Eye (tissue), 1 donor: Measurements from ENCODE around the gene NHERF1.

Experiments used
- DNase-seq: peaks from one replicate; pipeline ENCODE4 v3.0.0-alpha.2; 2015

The NHERF1 gene

DNA sequence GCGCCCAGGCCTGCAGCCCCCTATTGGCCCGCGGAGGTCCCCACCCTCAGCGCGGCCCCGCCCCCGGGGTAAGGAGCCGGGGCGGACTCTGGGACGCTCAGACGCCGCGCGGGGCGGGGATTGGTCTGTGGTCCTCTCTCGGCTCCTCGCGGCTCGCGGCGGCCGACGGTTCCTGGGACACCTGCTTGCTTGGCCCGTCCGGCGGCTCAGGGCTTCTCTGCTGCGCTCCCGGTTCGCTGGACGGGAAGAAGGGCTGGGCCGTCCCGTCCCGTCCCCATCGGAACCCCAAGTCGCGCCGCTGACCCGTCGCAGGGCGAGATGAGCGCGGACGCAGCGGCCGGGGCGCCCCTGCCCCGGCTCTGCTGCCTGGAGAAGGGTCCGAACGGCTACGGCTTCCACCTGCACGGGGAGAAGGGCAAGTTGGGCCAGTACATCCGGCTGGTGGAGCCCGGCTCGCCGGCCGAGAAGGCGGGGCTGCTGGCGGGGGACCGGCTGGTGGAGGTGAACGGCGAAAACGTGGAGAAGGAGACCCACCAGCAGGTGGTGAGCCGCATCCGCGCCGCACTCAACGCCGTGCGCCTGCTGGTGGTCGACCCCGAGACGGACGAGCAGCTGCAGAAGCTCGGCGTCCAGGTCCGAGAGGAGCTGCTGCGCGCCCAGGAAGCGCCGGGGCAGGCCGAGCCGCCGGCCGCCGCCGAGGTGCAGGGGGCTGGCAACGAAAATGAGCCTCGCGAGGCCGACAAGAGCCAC lies at the start of gene NHERF1:
Gene NHERF1 (plus strand): TSS at position 100 of the 750 bp plus-strand sequence. CDS start 219 bp downstream, at position 319.
- DNase-seq = peak; percentile 94

DNA sequence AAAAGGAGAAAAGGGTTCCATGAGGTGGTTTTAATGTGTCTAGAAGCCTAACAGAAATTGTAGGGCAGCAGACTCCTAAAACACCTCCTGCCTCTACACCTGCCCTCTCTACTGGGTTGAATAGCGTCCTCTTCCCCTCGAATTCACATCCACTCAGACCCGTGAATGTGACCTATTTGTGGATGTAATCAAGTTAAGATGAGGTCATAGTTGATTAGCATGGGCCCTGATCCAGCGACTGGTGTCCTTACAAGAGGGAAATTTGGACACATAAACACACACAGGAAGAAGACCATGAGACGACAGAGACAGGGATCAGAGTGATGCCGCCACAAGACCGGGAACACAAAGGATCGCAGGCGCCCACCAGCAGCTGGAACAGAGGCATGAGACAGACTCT lies 49.2 kb upstream of the NHERF1 start:
- no peak for DNase-seq

DNA sequence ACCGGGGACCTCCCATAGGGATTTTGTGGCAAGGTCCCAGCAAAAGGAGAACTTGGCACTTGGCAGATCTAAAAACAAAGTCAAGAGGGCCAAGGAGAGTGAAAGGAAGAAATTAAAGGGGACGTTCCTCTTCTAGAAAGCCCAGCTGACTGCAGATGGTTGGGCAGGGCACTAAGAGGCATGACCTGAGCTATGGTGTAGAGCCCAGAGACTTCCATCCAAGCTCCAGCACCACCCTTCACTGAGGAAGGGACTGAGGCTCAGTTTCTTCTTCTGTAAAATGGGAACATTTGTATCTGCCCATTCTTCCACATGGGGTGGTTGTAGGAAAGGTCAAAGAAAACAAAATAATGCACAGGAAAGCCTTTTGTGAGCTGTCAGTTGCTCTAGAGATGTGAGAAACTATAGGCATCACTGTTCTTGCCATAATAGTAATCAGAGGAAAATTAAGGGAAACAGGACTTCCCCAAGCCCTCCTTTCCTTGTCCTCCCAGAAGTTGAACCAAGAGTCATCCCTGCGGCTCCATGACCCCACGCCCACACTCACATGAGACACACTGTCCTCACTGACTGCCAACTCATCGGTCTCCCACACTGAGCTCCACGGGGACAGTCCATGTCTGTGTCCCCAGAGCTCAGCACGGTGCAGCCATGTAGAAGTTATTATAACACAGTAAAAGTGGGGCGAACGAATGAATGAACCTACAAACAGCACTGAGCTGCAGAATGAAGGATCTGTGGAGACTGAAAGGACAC lies 46.1 kb upstream of the NHERF1 start:
- DNase-seq = no peak

DNA sequence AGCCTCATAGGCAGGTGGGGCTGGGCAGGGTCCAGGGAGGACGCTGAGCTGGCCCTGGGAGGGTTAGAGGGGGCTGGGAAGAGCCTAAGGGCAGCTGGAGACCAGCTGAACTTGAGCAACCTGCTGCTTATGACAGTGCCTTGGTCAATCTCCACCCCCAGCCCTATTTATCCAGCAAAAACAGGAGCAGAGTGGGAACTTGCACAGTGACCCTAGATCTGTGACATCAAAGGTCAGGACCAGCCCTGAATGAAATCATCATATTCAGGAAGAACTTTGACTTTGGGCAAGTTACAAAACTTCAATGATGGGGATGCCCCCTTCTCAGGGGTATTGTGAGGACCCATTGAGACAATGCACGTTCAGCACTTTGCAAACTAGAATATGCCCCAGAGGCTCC lies 45.1 kb upstream of the NHERF1 start:
- DNase-seq = no peak

DNA sequence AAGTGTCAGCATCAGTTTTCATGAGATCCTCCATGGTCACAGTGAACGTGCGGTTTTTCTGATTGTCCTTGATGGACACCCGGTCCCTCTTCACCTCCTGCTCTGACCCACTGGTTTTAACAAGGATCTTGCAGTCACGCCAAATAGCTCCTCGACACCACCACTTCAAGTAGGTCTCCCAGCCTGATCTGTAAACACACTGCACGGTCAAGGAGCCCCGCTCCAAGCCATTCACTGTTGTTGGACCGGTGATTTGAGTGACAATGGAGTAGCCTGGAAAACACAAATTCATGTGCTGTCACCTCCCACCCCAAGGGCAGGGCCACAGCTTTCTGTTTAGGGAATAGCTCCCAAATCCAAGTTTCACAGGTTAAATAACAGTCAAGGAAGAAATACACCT lies 43.9 kb upstream of the NHERF1 start:
- no peak for DNase-seq

DNA sequence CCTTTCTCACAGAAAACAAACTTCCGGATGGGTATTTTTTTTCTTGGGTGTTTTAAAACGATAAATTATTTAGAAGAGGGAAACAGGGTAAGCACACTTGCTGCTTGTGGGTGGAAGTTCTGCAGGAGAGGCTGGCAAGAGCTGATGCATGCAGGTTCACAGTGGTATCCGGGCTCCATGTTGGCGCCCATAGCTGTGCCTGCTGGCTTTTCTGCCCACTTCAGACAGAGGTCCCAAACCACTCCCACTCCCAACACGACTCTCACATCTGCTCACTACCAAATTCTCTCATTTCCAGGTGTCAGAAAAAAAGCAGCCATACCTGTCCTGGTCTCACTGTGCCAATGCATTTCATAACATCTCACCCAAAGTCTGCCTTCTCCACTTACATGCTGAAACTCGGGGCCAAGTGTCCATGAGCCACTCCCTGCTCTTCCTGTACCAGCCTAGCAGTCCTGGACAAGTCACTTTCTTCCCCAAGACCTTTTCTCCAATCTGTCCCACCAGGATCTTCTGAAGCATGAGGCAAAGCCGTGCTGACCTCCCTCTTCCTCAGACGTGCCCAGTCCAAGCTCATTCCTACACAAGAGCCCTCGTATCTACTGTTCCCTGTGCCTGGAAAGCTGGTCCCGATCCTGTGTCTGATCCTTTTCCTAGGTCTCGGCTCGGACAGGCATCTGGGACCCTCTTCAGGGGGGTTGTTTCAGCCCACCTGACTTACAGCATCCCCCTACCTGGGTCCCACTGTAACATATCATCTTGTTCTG lies 37.2 kb upstream of the NHERF1 start:
- no peak for DNase-seq

DNA sequence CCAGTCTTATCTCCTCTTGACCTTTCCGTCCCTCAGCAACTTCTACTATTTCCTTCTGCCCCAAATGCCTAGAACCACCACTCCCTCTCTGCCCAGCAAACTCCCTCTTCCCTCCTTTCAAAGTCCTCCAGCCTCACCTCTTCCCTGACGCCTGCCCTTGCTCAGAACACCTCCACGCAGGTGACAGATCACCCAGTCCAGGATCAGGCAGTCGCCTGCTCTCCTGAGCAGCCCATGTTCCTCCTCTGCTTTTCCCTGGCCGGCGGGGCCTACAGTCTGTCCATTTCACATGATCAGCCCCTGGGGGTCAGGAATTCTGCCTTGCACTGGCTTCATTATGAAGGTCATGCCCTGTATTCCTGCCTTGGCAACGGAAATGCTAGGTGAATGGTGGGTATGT lies 36.1 kb upstream of the NHERF1 start:
- no peak for DNase-seq

DNA sequence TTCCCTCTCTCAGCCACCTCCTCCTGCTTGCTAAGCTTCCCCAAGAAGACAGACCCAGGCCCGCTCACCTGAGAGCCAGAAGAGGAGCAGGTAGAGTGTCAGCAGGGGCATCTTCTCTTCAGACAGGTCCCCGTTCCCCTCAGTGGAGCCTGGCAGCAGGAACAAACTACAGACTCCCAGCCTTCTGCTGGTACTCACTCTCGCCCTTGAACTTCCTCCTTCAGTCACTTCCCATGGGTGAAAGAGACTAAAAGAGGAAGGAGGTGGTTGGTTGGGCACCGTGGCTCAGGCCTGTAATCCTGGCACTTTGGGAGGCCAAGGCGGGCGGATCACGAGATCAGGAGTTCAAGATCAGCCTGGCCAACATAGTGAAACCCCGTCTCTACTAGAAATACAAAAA lies 35.7 kb upstream of the NHERF1 start, which contains the start of gene CD300LF:
Gene CD300LF (minus strand): TSS at position 168 of the 400 bp plus-strand sequence. CDS start 57 bp downstream, at position 111.
- DNase-seq = no peak

DNA sequence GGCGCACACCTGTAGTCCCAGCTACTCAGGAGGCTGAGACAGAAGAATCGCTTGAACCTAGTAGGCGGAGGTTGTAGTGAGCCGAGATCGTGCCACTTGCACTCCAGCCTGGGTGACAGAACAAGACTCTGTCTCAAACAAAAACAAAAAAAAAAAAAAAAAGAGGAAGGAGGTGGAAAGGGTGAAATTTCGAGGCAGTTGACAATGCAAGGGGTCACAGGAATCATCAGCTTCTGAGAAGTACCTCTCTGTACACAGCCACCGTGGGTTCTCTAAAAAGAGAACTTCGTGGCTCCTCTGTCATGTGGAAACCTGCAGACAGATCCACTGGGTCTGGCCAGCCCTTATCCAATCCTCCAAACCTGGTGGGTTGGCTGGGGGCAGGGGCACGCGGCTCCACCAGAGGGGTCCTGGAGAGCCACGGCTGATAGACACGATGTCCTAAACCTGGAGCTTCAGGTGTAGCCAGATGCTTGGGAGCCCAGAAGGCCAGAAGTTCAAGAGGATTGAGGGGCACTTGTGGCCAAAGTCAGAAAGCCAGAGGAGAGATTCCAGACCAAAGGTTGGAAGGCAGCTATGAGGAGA lies 35.2 kb upstream of the NHERF1 start:
- no peak for DNase-seq

DNA sequence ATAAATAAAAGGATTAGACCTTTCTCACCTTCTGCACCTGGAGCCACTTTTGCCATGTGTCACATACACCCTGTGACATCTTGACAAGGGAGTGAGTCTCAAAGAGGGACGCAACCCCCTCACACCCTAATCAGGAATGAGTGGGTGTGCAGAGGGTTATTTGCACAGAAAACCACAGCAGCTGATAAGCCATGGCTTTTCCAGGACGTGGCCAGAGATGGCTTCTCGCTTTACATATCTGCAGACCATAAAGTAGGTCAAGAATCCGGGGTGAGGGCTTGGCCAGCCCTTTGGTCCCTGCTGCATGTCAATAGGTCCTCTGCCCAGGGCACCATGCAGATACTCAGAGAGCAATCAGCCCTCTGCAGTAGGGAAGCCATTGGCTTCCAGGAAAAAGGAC lies 33.3 kb upstream of the NHERF1 start:
- DNase-seq = no peak

DNA sequence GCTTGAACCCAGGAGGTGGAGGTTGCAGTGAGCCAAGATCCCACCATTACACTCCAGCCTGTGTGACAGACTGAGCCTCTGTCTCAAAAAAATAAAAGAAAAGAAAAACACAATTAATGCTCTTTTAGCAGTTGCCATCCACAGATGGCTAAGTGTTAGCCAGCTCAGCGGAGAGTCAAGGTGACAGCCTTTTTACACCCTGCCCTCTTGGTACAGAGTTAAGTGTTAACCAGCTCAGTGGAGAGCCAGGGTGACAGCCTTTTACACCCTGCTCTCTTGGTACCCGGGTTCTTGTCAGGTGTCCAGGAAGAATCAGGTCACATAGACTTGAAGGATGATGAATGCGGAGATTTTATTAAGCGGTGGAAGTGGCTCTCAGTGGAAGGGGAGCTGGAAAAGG lies 27.9 kb upstream of the NHERF1 start:
- DNase-seq = no peak

DNA sequence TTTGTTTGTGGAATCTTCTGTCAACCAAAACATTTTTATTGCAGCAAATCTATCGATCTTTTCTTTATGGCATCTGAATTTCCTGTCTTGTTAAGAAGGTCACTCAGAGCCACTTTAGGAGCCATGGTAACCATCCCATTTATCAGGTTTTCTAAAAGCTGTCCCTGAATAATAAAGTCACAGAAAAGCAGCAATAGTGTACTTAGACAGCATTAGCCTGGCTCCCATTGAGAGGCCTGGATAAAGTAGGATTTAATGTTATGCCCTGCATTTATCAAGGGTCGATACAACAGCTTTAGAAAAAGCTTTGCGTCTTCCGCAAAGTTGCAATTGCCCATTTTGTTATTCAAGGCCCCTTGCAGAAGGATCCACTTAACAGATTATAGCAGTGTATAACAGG lies 25.6 kb upstream of the NHERF1 start:
- DNase-seq = no peak

DNA sequence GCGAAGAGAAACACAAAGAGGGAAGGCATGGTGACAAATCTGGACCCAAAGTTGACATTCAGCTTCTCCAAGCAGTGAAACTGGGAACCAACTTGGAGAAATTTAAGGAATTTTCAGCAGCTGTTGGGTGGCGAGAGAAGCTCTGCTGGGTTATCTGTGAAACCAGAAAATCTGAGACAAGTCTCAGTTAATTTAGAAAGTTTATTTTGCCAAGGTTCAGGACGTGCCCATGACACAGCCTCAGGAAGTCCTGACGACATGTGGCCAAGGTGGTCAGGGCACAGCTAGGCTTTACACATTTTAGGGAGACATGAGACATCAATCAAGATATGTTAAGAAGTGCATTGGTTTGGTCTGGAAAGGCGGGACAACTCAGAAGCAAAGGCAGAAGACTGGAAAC lies 24.5 kb upstream of the NHERF1 start:
- DNase-seq = no peak

DNA sequence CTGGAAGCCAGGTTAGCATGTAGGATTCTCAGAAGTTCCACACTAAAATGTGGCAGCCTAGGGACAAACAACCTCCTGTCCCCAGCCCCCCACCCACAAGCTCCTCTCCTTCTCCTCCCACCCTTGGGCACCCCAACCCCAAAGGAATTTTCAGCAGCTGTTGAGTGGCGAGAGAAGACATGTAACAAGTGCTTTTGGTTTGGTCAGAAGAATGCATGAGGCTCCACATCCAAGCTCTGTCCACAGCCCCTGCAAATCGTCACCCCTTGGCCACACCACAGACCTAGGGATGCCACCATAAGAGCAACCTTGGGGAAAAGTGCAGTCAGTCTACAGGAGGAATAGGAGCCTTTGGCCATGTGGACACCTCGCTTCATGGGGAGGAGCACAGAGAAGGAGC lies 23.3 kb upstream of the NHERF1 start:
- DNase-seq = no peak

DNA sequence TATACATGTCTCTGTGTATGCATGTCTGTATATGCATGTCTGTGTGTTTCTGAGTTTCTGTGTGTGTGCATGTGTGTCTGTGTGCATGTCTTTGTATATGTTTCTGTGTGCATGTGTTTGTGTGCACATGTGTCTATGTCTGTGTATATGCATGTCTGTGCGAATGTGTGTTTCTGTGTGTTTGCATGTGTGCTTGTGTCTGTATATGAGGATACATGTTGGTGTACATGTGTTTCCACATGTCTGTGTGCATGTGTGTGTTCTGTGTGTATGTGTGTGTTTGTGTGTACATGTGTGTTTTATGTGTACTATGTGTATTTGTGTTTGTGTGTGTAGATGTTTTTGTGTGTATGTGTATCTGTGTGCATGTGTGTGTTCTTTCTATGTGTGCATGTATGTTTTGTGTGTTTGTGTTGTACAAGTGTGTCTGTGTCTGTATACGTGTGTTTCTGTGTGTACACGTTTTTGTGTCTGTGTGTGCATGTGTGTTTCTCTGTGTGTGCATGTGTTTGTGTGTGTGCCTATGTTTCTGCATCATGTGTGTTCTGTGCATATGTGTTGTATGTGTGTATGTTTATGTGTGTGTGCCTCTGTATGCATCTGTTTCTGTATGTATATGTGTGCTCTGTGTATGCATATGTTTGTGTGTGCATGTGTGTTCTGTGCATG lies 20.3 kb upstream of the NHERF1 start:
- DNase-seq = no peak

DNA sequence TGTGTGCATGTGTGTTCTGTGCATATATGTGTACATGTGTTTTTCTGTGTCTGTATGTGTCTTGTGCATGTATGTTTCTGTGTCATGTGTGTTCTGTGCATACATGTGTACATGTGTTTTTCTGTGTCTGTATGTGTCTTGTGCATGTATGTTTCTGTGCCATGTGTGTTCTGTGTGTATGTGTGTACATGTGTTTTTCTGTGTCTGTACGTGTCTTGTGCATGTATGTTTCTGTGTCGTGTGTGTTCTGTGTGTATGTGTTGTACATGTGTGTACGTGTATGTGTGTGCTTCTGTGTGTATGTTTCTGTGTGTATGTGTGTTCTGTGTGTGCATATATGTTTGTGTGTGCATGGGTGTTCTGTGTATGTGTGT lies 19.7 kb upstream of the NHERF1 start:
- no peak for DNase-seq

DNA sequence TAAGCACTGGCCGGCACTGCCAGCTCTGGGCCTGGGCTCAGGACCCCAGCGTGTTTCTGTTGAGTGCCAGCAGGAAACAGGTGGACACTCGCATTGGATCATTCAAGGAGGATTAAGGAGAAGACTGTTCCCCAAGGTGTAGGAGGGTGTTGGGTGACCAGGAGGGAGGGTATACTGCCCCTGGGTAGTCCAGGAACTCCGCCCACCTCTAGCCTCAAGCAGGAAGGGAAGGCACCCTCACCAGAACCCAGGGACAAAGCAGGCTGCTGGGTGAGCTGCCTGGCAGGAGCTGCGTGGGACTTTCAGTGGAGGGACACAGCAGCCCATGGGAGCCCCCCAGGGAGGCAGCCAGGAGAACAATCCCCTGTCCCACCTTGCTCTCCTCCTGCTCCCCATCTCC lies 19.1 kb upstream of the NHERF1 start:
- DNase-seq = no peak

DNA sequence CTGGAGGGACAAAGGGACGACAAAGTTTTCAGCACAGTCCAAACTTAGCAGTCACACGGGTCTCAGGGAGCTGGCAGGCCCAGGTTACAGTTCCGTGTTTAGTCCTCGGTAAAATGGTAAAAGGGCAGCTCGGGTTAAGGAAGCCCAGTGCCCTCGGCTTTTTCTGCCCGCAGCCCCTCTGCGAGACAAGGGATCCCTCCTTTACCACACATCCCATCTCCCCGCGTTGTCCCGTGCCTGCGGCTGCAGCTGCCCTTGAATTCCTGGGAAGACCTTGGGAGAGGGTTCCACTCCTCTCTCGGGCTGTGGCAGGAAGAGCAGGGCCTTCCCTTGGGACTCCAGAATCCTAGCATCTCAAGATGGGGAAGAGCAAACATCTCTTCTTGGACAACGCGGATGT lies 18.6 kb upstream of the NHERF1 start:
- DNase-seq = no peak

DNA sequence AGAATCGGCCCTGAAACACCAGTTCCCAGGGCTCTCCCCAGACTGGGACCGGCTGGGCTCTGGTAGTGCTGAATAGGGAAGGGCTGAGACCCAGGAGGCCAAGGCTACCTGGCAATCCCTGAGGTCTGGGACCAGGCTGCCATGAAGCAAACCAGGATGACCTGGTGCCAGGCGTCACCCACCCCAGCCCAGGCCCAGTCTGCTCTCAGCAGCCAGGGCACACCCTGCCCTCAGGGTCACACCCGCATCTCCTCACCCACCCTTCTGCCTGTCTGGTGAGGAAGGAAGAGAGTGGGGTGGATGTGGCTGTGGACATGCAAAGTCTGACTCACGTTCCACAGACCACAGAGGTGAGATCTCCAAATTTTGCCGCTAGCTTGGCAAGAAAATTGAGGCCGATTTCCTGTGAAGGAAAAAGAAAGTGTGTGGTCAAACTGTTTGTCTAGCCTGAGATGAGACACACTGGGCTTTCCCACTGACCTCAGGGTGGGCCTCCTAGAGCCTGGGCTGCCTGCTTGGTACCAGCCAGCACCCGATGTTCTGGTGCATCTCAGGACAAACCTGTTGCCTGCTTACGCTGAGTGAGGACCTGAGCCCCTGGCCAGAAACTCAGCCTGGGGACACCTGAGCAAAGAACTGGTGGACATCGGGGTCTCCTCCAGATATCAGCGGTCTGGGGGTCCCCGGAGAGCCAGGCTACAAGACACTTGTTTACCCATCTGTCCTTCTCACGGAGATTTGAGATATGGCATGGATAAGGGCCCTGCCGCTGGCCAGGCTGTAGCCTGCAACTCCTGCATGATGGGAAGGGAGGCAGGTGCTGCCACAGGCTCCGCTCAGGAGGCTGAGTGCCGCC lies 17.7 kb upstream of the NHERF1 start:
- DNase-seq = no peak

DNA sequence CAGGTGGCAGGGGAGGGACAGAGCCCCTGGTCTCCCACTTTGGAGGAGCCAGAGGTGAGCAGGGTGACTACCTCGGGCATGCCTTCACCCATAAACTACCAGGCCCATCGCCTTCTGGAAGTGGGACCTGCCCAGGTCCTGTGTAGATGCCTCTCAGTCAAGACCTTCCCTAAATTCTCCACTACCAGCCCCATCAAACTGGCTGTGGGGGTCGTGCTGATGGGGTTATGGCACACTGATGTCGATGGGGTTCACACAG lies 17.2 kb upstream of the NHERF1 start:
- DNase-seq = no peak

DNA sequence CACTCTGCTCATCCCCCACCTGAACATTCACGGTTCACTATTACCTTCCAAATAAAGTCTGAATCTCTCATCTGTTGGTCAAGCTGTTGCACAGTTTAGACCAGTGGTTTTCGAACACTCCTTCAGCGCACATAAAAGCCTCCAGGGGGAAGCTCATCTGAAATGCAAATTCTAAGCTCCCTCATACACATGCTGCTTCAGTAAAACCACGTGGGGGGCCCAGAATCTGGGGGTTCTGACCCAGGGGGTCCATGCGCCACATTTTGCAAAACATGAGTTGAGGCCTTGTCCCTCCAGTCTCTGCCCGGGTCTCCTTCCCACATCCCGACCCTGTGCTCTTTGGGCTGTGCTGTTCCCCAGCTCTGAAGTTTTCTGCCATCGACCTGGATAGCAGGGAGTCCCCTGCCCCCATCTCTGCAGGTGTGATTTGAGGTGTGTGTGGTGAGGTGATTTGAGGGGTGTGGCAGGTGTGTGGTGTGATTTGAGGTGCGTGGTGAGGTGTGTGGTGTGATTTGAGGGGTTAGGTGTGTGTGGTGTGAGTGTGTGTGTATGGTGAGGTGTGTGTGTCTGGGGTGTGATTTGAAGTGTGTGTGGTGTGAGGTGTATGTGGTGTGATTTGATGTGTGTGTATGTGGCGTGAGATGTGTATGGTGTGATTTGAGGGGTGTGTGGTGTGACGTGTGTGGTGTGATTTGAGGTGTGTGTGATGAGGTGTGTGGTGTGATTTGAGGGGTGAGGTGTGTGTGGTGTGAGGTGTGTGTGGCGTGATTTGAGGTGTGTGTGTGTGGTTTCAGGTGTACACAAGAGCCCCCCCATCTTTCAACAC lies 16.2 kb upstream of the NHERF1 start:
- no peak for DNase-seq
